NCI-H187 (cell line): ENCODE data around the gene CETP.
"Not testable (repeated sequence)": the region's sequence is repeated elsewhere in the genome, so short reads cannot be mapped to it uniquely, and the experiment has no call there.

ENCODE experiments used
- DNase-seq, 2 experiments: peaks; one replicate each; lab custom pipeline; 2025; lab: John Stamatoyannopoulos, UW

CETP gene

DNA sequence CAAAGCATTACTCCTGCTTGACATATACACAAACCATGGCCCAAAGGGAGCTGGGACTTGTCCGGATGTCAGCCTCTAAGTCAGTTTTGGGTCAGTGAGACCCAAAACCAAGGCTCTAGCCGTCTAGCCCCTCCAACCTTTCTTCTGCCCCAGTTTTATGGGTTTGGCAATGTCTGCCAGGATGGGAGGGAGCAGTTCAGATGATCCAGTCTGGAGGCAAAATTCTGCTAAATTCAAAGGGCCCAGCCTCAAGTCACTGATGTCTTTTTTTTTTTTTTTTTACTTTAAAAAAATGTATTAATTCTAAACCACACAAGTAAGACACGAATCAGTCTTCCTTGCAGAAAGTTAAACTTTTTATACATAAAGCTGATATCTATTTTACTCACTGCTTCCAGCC, 36.2 kb downstream of the CETP start:
- no peak for DNase-seq

- DNase-seq, result no peak
Observed at GRCh38 chr16:56998352-56998751, 36.6 kb downstream of the CETP start.

GRCh38 chr16:56998861-56999260, 37.1 kb downstream of the CETP start:
- no peak for DNase-seq

DNA sequence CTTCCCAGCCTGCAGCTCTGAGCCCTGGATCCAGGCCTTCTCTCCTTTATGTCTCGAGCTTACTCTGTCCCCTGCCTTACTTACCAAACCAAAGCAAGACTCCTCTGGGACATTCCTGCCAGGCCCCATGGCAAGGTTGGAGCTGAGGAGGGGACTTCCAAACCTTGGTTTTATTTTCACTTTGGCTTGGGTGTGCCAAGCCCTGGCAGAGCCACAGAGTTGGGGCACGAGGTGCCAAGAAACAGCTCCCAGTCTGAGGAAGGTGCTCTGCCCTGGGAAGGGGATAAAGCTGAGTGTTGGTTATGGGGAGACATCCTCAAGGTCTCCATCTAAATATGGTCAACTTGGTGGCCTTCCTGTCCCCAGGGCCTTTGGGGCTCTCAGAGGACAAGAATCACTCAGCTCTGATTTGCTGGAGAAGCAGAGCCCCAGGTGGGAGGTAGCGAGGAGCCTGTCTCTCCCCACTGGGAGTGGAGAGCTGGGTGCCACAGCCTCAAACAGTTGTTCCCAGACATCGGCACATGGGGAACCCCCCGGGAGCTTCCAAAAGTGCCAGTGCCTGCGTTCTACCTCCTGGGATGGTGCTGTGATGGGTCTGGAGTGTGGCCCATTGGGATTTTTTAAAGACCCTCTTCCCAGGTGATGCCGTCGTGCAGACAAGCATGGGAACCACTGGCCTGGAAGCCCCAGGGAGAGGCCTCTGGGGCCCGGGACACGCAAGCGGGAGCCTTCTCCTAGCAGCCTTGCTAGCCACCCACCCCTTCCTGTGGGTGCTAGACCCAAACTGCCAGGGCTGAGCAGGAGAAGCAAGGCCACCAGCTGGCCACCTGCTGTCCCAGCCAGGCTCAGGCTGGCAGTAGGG, 37.9 kb downstream of the CETP start:
- no peak for DNase-seq

DNA sequence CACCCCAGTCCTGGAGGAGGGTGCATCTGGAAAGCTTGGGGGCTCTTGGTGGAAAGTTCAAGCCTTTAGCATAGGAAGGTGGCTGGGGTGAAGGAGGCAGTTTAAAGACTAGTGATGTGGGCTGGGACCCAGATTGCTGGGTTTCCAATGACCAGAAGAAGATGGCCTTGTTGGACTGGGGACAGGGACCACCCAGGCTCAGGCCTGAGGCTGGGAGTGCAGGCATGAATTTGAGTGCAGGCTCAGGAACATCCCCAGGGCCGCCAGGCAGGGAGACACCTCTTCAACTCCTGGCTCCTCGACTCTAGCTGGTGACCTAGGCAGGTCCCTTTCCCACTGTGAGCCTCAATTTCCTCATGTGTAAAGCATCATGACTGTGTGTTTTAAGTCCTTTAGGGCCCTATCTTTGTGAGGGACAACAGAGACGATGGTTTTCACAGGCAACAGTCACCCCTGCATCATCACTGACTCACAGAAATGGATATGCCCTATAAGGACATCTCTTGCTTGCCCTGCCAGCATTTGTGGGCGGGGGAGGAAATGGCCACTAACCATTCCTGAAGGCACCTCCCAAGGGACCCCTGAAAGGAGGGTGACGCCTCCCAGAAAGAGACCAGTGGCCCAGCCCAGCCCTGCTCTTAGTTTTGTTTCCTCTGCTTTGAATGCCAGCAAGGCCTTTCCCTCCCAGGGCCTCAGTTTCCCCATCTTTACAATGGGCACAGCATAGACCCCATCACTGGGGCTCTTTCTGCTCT, 38.7 kb downstream of the CETP start:
- no peak for DNase-seq

GRCh38 chr16:57001026-57001679, 39.4 kb downstream of the CETP start:
- DNase-seq, result no peak

DNA sequence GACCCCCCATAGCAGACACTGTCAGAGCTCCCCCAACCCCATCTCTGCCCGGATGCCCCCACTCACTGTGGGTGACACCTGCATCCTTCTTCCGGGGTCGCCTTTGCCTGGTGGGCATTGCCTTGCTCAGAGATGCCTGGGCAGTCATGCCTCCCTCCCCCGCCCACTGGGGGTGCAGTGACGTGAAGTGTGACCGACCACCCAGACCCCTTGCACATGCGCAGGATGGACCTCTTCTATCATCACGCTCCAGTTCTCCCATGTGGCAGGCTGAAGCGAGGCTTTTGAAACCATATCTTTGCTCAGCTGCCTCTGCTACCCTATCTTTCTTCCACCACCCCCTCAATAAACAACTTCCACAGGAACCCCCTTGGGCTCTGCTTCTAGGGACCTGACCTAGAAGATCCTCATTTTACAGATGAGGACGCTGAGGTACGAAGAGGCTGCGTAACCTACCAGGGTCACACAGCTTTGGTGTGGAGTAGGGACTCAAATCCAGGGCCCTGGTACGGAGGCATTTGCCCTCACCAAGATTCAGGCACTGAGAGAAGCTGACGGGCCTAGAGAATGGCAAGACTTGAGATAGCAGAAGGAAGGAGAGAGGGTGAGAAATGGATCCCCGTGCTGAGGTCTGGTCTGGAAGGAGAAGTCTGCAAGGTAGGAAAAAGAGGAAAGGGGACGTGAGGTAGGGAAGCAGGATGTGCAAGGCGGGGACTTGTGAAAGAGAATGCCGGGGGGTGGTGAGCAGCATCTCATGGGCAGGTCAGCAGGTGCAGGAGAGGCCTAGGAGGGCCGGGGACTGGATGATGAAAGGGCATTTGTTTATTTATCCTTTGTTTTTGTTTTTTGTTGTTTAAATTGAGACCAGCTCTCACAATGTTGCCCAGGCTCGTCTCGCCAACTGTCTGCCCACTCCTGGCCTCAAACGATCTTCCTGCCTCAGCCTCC, 42.0 kb downstream of the CETP start:
- no peak for DNase-seq

- no peak for DNase-seq
Observed at GRCh38 chr16:57004387-57005250, 42.9 kb downstream of the CETP start.

- DNase-seq, result not testable (repeated sequence)
Observed at GRCh38 chr16:57005597-57005996, 43.8 kb downstream of the CETP start.

DNA sequence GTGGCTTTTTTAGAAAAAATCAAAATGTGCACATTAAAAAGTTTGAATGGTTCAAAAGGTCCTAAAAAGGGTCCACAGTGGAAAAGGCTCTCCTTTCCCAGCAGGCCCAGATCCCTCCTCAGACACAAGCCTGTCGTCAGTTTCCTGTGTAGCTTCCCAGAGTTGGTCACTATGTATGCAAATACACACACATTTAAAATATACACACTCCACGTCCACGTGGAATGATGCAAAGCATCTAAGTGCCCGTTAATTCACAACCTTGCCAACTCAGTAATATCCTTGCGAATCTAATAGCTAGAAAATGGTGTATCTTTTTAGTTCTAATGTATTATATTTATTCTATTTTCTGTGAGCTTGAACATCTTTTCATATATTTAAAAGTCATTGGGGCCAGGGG, 45.3 kb downstream of the CETP start:
- no peak for DNase-seq

GRCh38 chr16:57007530-57007929, 45.8 kb downstream of the CETP start:
- no peak for DNase-seq

DNA sequence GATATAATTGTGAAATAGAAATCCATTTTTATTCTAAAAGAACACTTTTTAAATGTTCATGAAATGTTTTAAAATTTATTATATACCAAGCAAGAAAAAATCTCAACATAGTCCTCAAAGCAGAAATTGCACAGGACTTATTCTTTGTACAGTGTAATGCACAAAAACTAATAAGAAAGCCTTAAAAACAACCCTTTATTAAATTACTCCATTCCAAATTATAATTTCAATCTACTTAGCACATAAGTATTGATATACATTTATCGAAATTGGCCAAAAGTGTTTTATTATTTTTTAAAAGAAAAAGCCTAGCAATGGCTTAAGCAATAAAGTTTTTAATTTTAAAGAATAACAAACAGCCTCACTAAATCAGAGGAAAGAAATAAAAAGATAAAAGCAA, 46.7 kb downstream of the CETP start:
- DNase-seq, result no peak

- DNase-seq, result no peak
Observed at GRCh38 chr16:57009643-57010170, 48.0 kb downstream of the CETP start.

DNA sequence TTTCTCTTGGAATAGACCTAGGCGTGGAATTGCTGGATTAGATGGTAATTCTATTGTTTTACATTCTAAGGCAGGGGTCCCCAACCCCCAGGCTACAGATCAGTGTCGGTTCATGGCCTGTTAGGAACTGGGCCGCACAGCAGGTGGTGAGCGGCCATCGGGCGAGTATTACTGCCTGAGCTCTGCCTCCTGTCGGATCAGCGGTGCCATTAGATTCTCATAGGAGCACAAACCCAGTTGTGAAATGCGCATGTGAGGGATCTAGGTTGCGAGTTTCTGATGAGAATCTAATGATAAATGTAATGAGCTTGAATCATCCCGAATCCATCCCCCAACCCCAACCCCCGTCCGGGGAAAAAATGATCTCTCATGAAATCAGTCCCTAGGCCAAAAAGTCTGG, 50.6 kb downstream of the CETP start:
- DNase-seq, result no peak

DNA sequence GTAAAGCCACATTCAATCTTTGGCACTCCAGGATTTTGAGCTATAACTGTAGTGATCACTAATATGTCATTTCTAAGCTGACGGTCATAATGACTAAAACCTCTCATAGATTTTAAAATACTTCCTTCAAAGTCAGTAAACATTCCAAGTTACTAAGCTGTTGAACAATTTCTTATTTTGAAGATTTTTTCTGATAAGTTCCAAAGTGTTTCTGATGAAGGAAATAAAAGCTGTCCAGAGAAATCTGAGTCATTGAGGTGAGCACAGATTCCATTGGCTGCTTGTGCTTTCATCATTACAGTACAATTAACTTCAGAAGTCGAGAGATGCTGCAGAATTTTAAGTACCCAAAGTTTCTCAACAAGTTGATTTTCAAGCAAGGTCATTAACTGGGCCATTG, 51.5 kb downstream of the CETP start:
- no peak for DNase-seq

DNA sequence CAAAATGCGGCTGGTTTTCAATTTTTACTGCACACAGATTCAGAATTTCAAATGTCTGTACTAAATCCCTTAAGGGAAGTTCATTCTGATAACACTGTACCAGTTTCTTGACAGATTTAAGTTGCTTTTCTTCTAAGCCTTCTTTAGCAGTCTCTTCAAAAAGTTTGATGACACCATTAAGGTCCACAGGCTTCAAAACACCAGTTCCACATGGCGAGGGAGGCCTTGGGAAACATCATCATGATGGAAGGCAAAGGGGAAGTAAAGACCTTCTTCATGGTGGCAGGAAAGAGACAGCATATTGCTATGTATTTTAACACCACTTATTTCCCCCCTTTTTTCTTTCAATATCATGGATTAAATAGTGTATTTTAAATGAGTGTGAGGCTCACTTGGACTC, 52.2 kb downstream of the CETP start:
- no peak for DNase-seq

DNA sequence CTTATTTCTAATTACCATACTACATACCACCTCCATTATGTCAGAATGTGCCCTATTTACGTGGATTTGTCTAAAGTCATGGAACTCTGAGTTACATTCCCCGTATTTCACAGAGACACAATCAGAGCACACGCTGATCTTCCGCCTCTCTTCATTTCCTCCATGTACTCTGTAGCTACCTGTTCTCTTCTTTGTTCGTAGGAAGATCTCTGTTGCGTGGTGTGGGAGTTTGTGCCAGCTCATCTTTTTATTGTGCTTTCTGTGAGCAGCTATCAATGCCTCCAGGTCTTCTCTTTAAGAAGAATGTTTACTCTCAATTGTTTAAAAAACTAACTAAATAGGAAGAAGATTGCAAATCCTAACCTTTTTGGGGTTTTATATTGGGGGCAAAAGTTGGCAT, 54.6 kb downstream of the CETP start:
- no peak for DNase-seq

GRCh38 chr16:57016831-57017230, 55.1 kb downstream of the CETP start:
- no peak for DNase-seq

GRCh38 chr16:57017251-57017650, 55.5 kb downstream of the CETP start:
- no peak for DNase-seq

GRCh38 chr16:57019746-57020145, 58.0 kb downstream of the CETP start:
- no peak for DNase-seq

DNA sequence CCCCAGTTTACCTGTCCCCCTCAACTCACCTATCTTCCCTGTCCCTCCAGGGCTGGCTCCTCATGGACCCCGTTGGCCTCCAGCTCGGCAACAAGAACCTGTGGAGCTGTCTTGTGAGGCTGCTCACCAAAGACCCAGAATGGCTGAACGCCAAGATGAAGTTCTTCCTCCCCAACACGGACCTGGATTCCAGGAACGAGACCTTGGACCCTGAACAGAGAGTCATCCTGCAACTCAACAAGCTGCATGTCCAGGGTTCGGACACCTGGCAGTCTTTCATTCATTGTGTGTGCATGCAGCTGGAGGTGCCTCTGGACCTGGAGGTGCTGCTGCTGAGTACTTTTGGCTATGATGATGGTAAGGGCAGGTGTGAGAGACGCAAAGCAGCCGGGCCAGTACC, 58.9 kb downstream of the CETP start:
- no peak for DNase-seq
